HG02938 (cell line): Measurements from ENCODE around the gene PPP2R3B.
"Not testable (repeated sequence)": the region's sequence is repeated elsewhere in the genome, so short reads cannot be mapped to it uniquely, and the experiment has no call there.

ENCODE experiments used
- ATAC-seq: cut with Tn5 transposase; IDR thresholded peaks from one replicate; pipeline ENCODE4 v1.9.1; 2021; ENCODE audit warnings: mild to moderate bottlenecking, moderate library complexity; ENCODE audit not compliant: unreplicated experiment

PPP2R3B gene

GRCh38 chrX:338836-339400 lies 47.8 kb downstream of the PPP2R3B start:
- no peak for ATAC-seq

GRCh38 chrX:338281-338835 lies 48.3 kb downstream of the PPP2R3B start:
- no peak for ATAC-seq

GRCh38 chrX:337331-337831 lies 49.3 kb downstream of the PPP2R3B start:
- ATAC-seq = no peak

- no peak for ATAC-seq
These were observed 50.5 kb downstream of the PPP2R3B start for GRCh38 chrX:336227-336626.

GRCh38 chrX:335758-336155 lies 51.0 kb downstream of the PPP2R3B start:
- no peak for ATAC-seq

GRCh38 chrX:334971-335757 lies 51.5 kb downstream of the PPP2R3B start:
- no peak for ATAC-seq

- no peak for ATAC-seq
These were observed 52.3 kb downstream of the PPP2R3B start for GRCh38 chrX:334331-334891.

- no peak for ATAC-seq
These were observed 52.9 kb downstream of the PPP2R3B start for GRCh38 chrX:333611-334311.

GRCh38 chrX:332916-333610 lies 53.6 kb downstream of the PPP2R3B start:
- ATAC-seq = no peak

- ATAC-seq = no peak
These were observed 54.2 kb downstream of the PPP2R3B start for GRCh38 chrX:332496-332860.

- ATAC-seq = no peak
These were observed 54.7 kb downstream of the PPP2R3B start for GRCh38 chrX:331825-332495.

GRCh38 chrX:331151-331824 lies 55.4 kb downstream of the PPP2R3B start:
- no peak for ATAC-seq

- ATAC-seq = no peak
These were observed 56.0 kb downstream of the PPP2R3B start for GRCh38 chrX:330726-331150.

- not testable (repeated sequence) for ATAC-seq
These were observed 56.5 kb downstream of the PPP2R3B start for GRCh38 chrX:330141-330725.

- no peak for ATAC-seq
These were observed 57.3 kb downstream of the PPP2R3B start for GRCh38 chrX:329291-329910.

GRCh38 chrX:327660-328126 lies 59.0 kb downstream of the PPP2R3B start:
- no peak for ATAC-seq

- not testable (repeated sequence) for ATAC-seq
These were observed 62.0 kb downstream of the PPP2R3B start for GRCh38 chrX:324664-325063.
